ENCODE data around the gene IFT57.
"Not testable (repeated sequence)": the region's sequence is repeated elsewhere in the genome, so short reads cannot be mapped to it uniquely, and the experiment has no call there.

IFT57 gene

GRCh38 chr3:108221911-108222852, at the start of gene IFT57:
Gene IFT57 (minus strand): TSS chr3:108222424. CDS start chr3:108222322, 102 bp downstream.
- DNase-seq (ENCODE audit: low read depth): peak; percentile 81

- no peak for DNase-seq (ENCODE audit: low read depth)
Observed at GRCh38 chr3:108271626-108272025, 49.4 kb upstream of the IFT57 start.

- not testable (repeated sequence) for DNase-seq (ENCODE audit: low read depth)
Observed at GRCh38 chr3:108268235-108268634, 46.0 kb upstream of the IFT57 start.

- not testable (repeated sequence) for DNase-seq (ENCODE audit: low read depth)
Observed at GRCh38 chr3:108264534-108265298, 42.5 kb upstream of the IFT57 start.

GRCh38 chr3:108255131-108255530, 32.9 kb upstream of the IFT57 start:
- no peak for DNase-seq (ENCODE audit: low read depth)

GRCh38 chr3:108251844-108252243, 29.6 kb upstream of the IFT57 start:
- DNase-seq (ENCODE audit: low read depth): no peak

- DNase-seq (ENCODE audit: low read depth): no peak
Observed at GRCh38 chr3:108251265-108251664, 29.0 kb upstream of the IFT57 start.

- DNase-seq (ENCODE audit: low read depth): no peak
Observed at GRCh38 chr3:108250626-108251025, 28.4 kb upstream of the IFT57 start.

GRCh38 chr3:108243243-108243642, 21.0 kb upstream of the IFT57 start:
- no peak for DNase-seq (ENCODE audit: low read depth)

GRCh38 chr3:108242776-108243175, 20.6 kb upstream of the IFT57 start:
- no peak for DNase-seq (ENCODE audit: low read depth)

- DNase-seq (ENCODE audit: low read depth): no peak
Observed at GRCh38 chr3:108241721-108242120, 19.5 kb upstream of the IFT57 start.

- no peak for DNase-seq (ENCODE audit: low read depth)
Observed at GRCh38 chr3:108241146-108241545, 18.9 kb upstream of the IFT57 start.

- DNase-seq (ENCODE audit: low read depth): no peak
Observed at GRCh38 chr3:108239082-108239481, 16.9 kb upstream of the IFT57 start.

GRCh38 chr3:108235290-108235689, 13.1 kb upstream of the IFT57 start:
- DNase-seq (ENCODE audit: low read depth): no peak

GRCh38 chr3:108234387-108234957, 12.2 kb upstream of the IFT57 start:
- DNase-seq (ENCODE audit: low read depth): no peak

- no peak for DNase-seq (ENCODE audit: low read depth)
Observed at GRCh38 chr3:108228286-108228685, 6.1 kb upstream of the IFT57 start.

GRCh38 chr3:108227131-108227530, 4.9 kb upstream of the IFT57 start:
- DNase-seq (ENCODE audit: low read depth): no peak

- DNase-seq (ENCODE audit: low read depth): no peak
Observed at GRCh38 chr3:108225221-108225620, 3.0 kb upstream of the IFT57 start.

- DNase-seq (ENCODE audit: low read depth): no peak
Observed at GRCh38 chr3:108223928-108224327, 1.7 kb upstream of the IFT57 start.

GRCh38 chr3:108222853-108223565, 785 bp upstream of the IFT57 start:
- no peak for DNase-seq (ENCODE audit: low read depth)

GRCh38 chr3:108221393-108221792, 831 bp downstream of the IFT57 start:
- DNase-seq (ENCODE audit: low read depth): no peak

GRCh38 chr3:108219336-108219735, 2.9 kb downstream of the IFT57 start:
- DNase-seq (ENCODE audit: low read depth): no peak
